ENCODE data around the gene BOC. TPM values are rescaled to one million over a fixed set of nuclear protein-coding genes. Genes with fewer than 3 reads are reported as not detected.

BOC gene
- polyA plus RNA-seq, 1 experiment: 11.2 TPM

DNA sequence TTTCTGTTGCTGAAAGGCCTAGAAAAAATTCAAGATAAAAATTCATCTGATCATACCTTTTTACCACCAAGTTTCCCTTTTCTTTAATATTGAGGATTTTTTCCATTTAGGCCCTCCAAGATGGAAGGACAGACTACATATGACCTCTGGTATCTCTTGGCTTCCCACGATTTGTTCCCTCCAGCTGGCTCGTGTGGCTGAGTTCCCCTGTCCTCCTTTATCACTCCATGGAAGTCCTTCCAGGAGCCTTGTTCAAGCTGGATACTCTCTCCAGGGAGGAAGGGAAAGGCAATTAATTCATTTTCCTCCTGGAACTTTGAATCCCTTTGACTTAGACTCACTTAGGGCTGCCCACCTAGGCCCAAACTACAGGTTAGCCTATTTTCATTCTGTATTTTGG is 119.4 kb downstream of the BOC start:
- ChIA-PET POLR2A (no interaction called here), CTCF (no interaction called here)
- TF ChIP-seq, protein P1, sequence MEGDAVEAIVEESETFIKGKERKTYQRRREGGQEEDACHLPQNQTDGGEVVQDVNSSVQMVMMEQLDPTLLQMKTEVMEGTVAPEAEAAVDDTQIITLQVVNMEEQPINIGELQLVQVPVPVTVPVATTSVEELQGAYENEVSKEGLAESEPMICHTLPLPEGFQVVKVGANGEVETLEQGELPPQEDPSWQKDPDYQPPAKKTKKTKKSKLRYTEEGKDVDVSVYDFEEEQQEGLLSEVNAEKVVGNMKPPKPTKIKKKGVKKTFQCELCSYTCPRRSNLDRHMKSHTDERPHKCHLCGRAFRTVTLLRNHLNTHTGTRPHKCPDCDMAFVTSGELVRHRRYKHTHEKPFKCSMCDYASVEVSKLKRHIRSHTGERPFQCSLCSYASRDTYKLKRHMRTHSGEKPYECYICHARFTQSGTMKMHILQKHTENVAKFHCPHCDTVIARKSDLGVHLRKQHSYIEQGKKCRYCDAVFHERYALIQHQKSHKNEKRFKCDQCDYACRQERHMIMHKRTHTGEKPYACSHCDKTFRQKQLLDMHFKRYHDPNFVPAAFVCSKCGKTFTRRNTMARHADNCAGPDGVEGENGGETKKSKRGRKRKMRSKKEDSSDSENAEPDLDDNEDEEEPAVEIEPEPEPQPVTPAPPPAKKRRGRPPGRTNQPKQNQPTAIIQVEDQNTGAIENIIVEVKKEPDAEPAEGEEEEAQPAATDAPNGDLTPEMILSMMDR (IDR thresholded peaks at IDR 0.05; ENCODE audit: low read depth, low read length): no peak
- Histone ChIP-seq H3K27ac (ENCODE audit: low read depth, low read length) (no peak overlapping the region), H3K27me3 (ENCODE audit: control insufficient read depth, insufficient read depth, low read length) (no peaks in the 10 kb centered on the region), H3K9me3 (ENCODE audit: control insufficient read depth, insufficient read depth, low read length) (no peaks in the 10 kb centered on the region), H3K4me3 (ENCODE audit: low read depth, low read length) (no peak overlapping the region)
- DNase-seq (ENCODE audit: low read depth, low spot score): no peak

- H3K27ac ChIP-seq (ENCODE audit: low read depth, low read length): no peak overlapping the region
- no peaks in the 10 kb centered on the region for H3K9me3 ChIP-seq (ENCODE audit: control insufficient read depth, insufficient read depth, low read length)
- H3K27me3 ChIP-seq (ENCODE audit: control insufficient read depth, insufficient read depth, low read length): no peaks in the 10 kb centered on the region
- POLR2A ChIA-PET: no interaction called here
- TF ChIP-seq, protein P1 (IDR thresholded peaks at IDR 0.05; ENCODE audit: low read depth, low read length): no peak
- H3K4me3 ChIP-seq (ENCODE audit: low read depth, low read length): no peak overlapping the region
- CTCF ChIA-PET: no interaction called here
- no peak for DNase-seq (ENCODE audit: low read depth, low spot score)
These were observed 119.8 kb downstream of the BOC start for GRCh38 chr3:113331187-113331586.

Other genes starting within 250 kb of the BOC start
- gene CD200R1, start 236.5 kb upstream of the BOC start, polyA plus RNA-seq (2011; rRNA removed): not detected in 2 replicates
- gene GTPBP8, start 220.6 kb upstream of the BOC start, polyA plus RNA-seq (2011; rRNA removed): 14.9 and 17.3 TPM in 2 replicates
- 1.2 and 1.3 TPM in 2 replicates for gene CFAP44, start 229.9 kb downstream of the BOC start, polyA plus RNA-seq (2011; rRNA removed)